K562 (cell line): Measurements from ENCODE around the gene SUPT3H. TPM values are rescaled to one million over a fixed set of nuclear protein-coding genes. Genes with fewer than 3 reads are reported as not detected.

Source experiments
- ATAC-seq: fragments of 200-7000 bp; cut with Tn5 transposase; 3 replicates; pipeline ENCODE4 v1.9.1; 2020; ENCODE audit warnings: moderate library complexity
- BruUV-seq: library from RNA; stranded (reverse); fragments of 400-500 nt; replicated peaks from 2 replicates; lab custom pipeline; 2021; lab: Mats Ljungman, UMichigan
- CTCF ChIA-PET: fragments of 300-600 bp; formaldehyde crosslinking; extraction: SDS; loops from one replicate; lab custom pipeline; 2021; ENCODE audit warnings: low intra/inter-chr PET ratio; lab: Yijun Ruan, JAX
- POLR2A ChIA-PET: fragments of 300-600, 350-650 bp; sonication (Branson Sonifier 250); formaldehyde crosslinking; extraction: SDS; loops from one replicate; lab custom pipeline; 2021; ENCODE audit warnings: antibody characterized with exemption, inconsistent platforms; lab: Yijun Ruan, JAX
- DNase-seq, 4 experiments: peaks; one replicate each; pipeline versions ENCODE4 v3.0.0 to v3.0.0-alpha.2; 2011 to 2018; ENCODE audit warnings: low spot score in 3 of 4, mixed read lengths in 3 of 4; ENCODE audit errors: extremely low read depth in 1 of 4
- FAIRE-seq: peaks from 2 replicates; lab custom pipeline; 2011; peaks lifted over from hg19 to GRCh38; lab: Jason Lieb, UNC
- H2AFZ ChIP-seq: 2 replicates; pipeline ENCODE4 v1.6.0; 2011; ENCODE audit warnings: low read depth, low read length, control low read depth, inconsistent platforms
- H3K27ac ChIP-seq: fragments of 200-600 bp; 3 replicates; pipeline ENCODE4 v1.8.0; 2011; ENCODE audit warnings: low read depth, mild to moderate bottlenecking, control low read depth, inconsistent platforms, low read length, moderate library complexity, mixed read lengths; ENCODE audit errors: extremely low read depth
- H3K27me3 ChIP-seq, 2 experiments: fragments of 300-600 bp in 1 of 2; 2 replicates in 1 of 2; 3 replicates in 1 of 2; pipeline versions ENCODE4 v1.6.0 to v1.8.0; 2011; ENCODE audit warnings: inconsistent platforms in 2 of 2, low read length in 2 of 2, mild to moderate bottlenecking in 1 of 2, mixed read lengths in 1 of 2, moderate library complexity in 1 of 2; ENCODE audit not compliant: control insufficient read depth in 2 of 2, insufficient read depth in 2 of 2
- H3K36me3 ChIP-seq: fragments of 300-600 bp; 3 replicates; pipeline ENCODE4 v1.8.0; 2011; ENCODE audit warnings: mild to moderate bottlenecking, low read length, inconsistent platforms; ENCODE audit not compliant: control insufficient read depth, insufficient read depth
- H3K4me1 ChIP-seq, 2 experiments: fragments of 200-600 bp in 1 of 2; replicated peaks in 1 of 2; 2 replicates in 1 of 2; 3 replicates in 1 of 2; pipeline versions ENCODE4 v1.5.1 to v1.8.0; 2011; ENCODE audit warnings: inconsistent platforms in 2 of 2, low read length in 2 of 2, mild to moderate bottlenecking in 1 of 2, mixed read lengths in 1 of 2, moderate library complexity in 1 of 2; ENCODE audit not compliant: control insufficient read depth in 2 of 2, insufficient read depth in 2 of 2
- H3K4me2 ChIP-seq: 2 replicates; pipeline ENCODE4 v1.6.1; 2011; ENCODE audit warnings: low read length, control low read depth, inconsistent platforms, mixed read lengths; ENCODE audit not compliant: insufficient read depth
- H3K4me3 ChIP-seq: fragments of 200-600 bp; sonication (generic), shearing (Covaris generic); 2 replicates; pipeline ENCODE4 v1.5.1; 2016; ENCODE audit warnings: control low read depth, inconsistent platforms
- H3K79me2 ChIP-seq: fragments of 200-600 bp; 3 replicates; pipeline ENCODE4 v1.8.0; 2011; ENCODE audit warnings: low read length, inconsistent platforms; ENCODE audit not compliant: control insufficient read depth, insufficient read depth
- H3K9ac ChIP-seq, 2 experiments: 2 replicates each; pipeline versions ENCODE4 v1.6.0 to v1.6.1; 2011; ENCODE audit warnings: low read depth in 2 of 2, low read length in 2 of 2, control low read depth in 1 of 2, inconsistent platforms in 1 of 2, mild to moderate bottlenecking in 1 of 2, mixed read lengths in 1 of 2; ENCODE audit not compliant: insufficient read depth in 1 of 2
- H3K9me1 ChIP-seq: one replicate; pipeline ENCODE4 v1.6.0; 2011; ENCODE audit warnings: inconsistent platforms, mild to moderate bottlenecking, low read length, moderate library complexity; ENCODE audit not compliant: control insufficient read depth, insufficient read depth
- H3K9me3 ChIP-seq: replicated peaks from 2 replicates; pipeline ENCODE4 v1.5.1; 2011; ENCODE audit warnings: low read depth, low read length, inconsistent platforms; ENCODE audit not compliant: control insufficient read depth, insufficient read depth
- H4K20me1 ChIP-seq: replicated peaks from 2 replicates; pipeline ENCODE4 v1.6.1; 2011; ENCODE audit warnings: low read length, inconsistent platforms, mixed read lengths; ENCODE audit not compliant: control insufficient read depth, insufficient read depth
- CBX3 ChIP-seq, 2 experiments: IDR thresholded peaks; 1 replicate in 1 of 2; 2 replicates in 1 of 2; pipeline ENCODE4 v1.6.1; 2012; ENCODE audit warnings: inconsistent platforms in 2 of 2, low read length in 2 of 2, borderline replicate concordance in 1 of 2, control low read depth in 1 of 2
- CEBPZ ChIP-seq: fragments of 150-350 bp; IDR thresholded peaks from 2 replicates; pipeline ENCODE4 v1.6.1; 2014; ENCODE audit warnings: low read depth, mild to moderate bottlenecking, low read length, borderline replicate concordance
- CSDE1 ChIP-seq, 2 experiments: fragments of 450-650 bp; IDR thresholded peaks; 2 replicates each; pipeline ENCODE4 v1.6.1; 2016; ENCODE audit warnings: mild to moderate bottlenecking in 1 of 2
- ILK ChIP-seq: fragments of 450-650 bp; IDR thresholded peaks from 2 replicates; pipeline ENCODE4 v1.6.1; 2016; ENCODE audit warnings: missing genetic modification characterization, low read depth, mild to moderate bottlenecking, missing compliant biosample characterization, moderate library complexity, borderline replicate concordance
- MAFG ChIP-seq: fragments of 450-650 bp; conservative IDR thresholded peaks from 2 replicates; pipeline ENCODE4 v1.6.1; 2016; ENCODE audit warnings: missing genetic modification characterization, missing compliant biosample characterization
- SRSF9 ChIP-seq: fragments of 200-400 bp; formaldehyde crosslinking; IDR thresholded peaks from 2 replicates; pipeline ENCODE4 v1.6.1; 2017; ENCODE audit warnings: low read depth, low read length, borderline replicate concordance
- TFAP4 ChIP-seq: sonication (generic); formaldehyde crosslinking; IDR thresholded peaks from 2 replicates; pipeline ENCODE4 v1.8.0; 2022; ENCODE audit warnings: missing genetic modification reagents, mild to moderate bottlenecking, moderate library complexity, borderline replicate concordance
- TRIM24 ChIP-seq, 2 experiments: fragments of 450-650 bp; IDR thresholded peaks; 2 replicates each; pipeline ENCODE4 v1.6.1; 2016
- ZBTB8A ChIP-seq: fragments of 450-650 bp; IDR thresholded peaks from 2 replicates; pipeline ENCODE4 v1.6.1; 2018; ENCODE audit warnings: mild to moderate bottlenecking, moderate library complexity; ENCODE audit not compliant: partially characterized antibody
- ZFP36 ChIP-seq: fragments of 150-350 bp; IDR thresholded peaks from 2 replicates; pipeline ENCODE4 v1.6.1; 2018; ENCODE audit warnings: low read length, low read depth; ENCODE audit not compliant: partially characterized antibody
- ZNF212 ChIP-seq: fragments of 450-650 bp; formaldehyde crosslinking; IDR thresholded peaks from 2 replicates; pipeline ENCODE4 v1.4.0; 2020; ENCODE audit warnings: mild to moderate bottlenecking
- ZNF282 ChIP-seq: sonication (generic); formaldehyde crosslinking; IDR thresholded peaks from 2 replicates; pipeline ENCODE4 v1.8.1; 2023; ENCODE audit warnings: missing genetic modification reagents
- ZNF740 ChIP-seq, 3 experiments: fragments of 200-800 bp in 1 of 3; sonication (Bioruptor generic) in 1 of 3; sonication (generic) in 1 of 3; formaldehyde crosslinking in 1 of 3; IDR thresholded peaks; 2 replicates each; pipeline versions ENCODE4 v1.6.1 to v1.8.0; 2016 to 2022; ENCODE audit warnings: mild to moderate bottlenecking in 2 of 3, missing compliant biosample characterization in 2 of 3, missing genetic modification characterization in 2 of 3, missing genetic modification reagents in 1 of 3
- WGBS: fragments of 100-300 bp; shearing (Covaris generic); methylation state at CpG from one replicate; pipeline ENCODE4 v1.1.6; 2016; ENCODE audit warnings: low coverage, mixed read lengths; ENCODE audit not compliant: insufficient coverage; ENCODE audit errors: missing lambda C conversion rate; 5-methylcytosine and 5-hydroxymethylcytosine counted together
- in situ Hi-C: fragments of 300-500 bp; cut with MboI; formaldehyde crosslinking; loops from 4 replicates; pipeline ENCODE4 v1.15.0; 2018; ENCODE audit warnings: inconsistent platforms, mixed read lengths
- intact Hi-C: fragments of 100-400 bp; cut with micrococcal nuclease; formaldehyde crosslinking; loops from 2 replicates; pipeline ENCODE4 v1.14.2; 2022
- polyA plus RNA-seq, 8 experiments: library from polyadenylated mRNA; depleted of rRNA in 4 of 8; stranded (reverse) in 5 of 8; unstranded in 3 of 8; fragments of >200 nt; fragmentation: Nextera tagmentation in 2 of 8; fragmentation: Illumina TruSeq in 1 of 8; extraction: Ambion mirVana in 2 of 8; extraction: Trizol in 1 of 8; gene quantifications; 2 replicates each; pipeline versions ENCODE4 v1.2.1 to v1.2.3, GENCODE V29; 2011 to 2014; ENCODE audit warnings: inconsistent platforms in 1 of 8, missing spikeins in 1 of 8
- total RNA-seq, 7 experiments: library from RNA; depleted of rRNA in 6 of 7; stranded (reverse); fragments of >200 nt in 6 of 7; fragmentation: Illumina TruSeq in 2 of 7; extraction: Trizol in 2 of 7; gene quantifications; 2 replicates each; pipeline versions ENCODE4 v1.2.1 to v1.2.3, GENCODE V29; 2011 to 2021; ENCODE audit warnings: low replicate concordance in 1 of 7
- TF ChIP-seq, protein P1 (sequence below): fragments of 450-650 bp; IDR thresholded peaks from 2 replicates; pipeline ENCODE4 v1.6.1; 2018; ENCODE audit warnings: mild to moderate bottlenecking, low read depth; ENCODE audit not compliant: partially characterized antibody

Gene SUPT3H
- total and polyA plus RNA-seq, 9 of the 15 experiments (the other 6 are each of a cell fraction or from before 2014, with no cell fraction given), result 7.2 to 16.3 (median 11.9) TPM

DNA sequence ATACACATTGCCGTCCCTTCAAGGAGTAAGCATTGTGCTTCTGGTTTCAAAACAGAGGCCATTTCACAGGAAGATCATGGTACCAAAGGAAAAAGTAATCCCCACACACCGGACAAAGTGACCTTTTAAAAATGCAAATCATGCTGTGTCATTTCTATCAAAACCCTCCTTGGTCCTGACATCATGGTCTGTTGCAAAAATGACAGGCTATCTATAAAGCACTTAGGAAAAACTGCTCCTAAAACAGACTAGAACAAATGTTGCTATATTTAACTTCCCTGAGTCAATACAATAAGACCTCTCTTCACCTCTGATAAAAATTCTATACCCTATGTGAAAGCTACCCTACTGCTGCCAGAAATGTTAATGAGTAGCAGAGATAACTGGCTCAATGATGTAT is 403.2 kb downstream of the SUPT3H start (continued):
- no peak for TF ChIP-seq ZBTB8A
- no peak for TF ChIP-seq ZNF282 (CRISPR knock-in tag)
- TF ChIP-seq TFAP4, result no peak
- TF ChIP-seq ZNF212 (CRISPR knock-in tag), result no peak
- peak; percentile 79 for TF ChIP-seq MAFG (tag)
- TF ChIP-seq ZNF740 (CRISPR knock-in tag; IDR thresholded peaks at IDR 0.05), result no peak
- TF ChIP-seq ZNF740 (tag; IDR thresholded peaks at IDR 0.05), result no peak
- no peak for TF ChIP-seq ILK (tag)

GRCh38 chr6:44972709-44973108 is 405.0 kb downstream of the SUPT3H start:
- no peaks in the 10 kb centered on the region for H3K36me3 ChIP-seq
- H2AFZ ChIP-seq, result no peak overlapping the region
- DNase-seq (no peak), ATAC-seq (no peak), FAIRE-seq (no peak)
- CTCF ChIA-PET, result no interaction called here
- H3K4me2 ChIP-seq, result no peak overlapping the region
- no peak overlapping the region for H3K27ac ChIP-seq
- POLR2A ChIA-PET, result interaction anchor here (0.7 kb wide), 1 partner anchor 670 kb away, joined by 4 read pairs; no protein-coding TSS in a partner anchor
- no peaks in the 10 kb centered on the region for H3K9me1 ChIP-seq
- H4K20me1 ChIP-seq, result no peaks in the 10 kb centered on the region
- H3K4me1 ChIP-seq, result 0 out of 5 replicates have a peak, but pooled peaks cover 0 to 2% of the 10 kb centered on the region in 2 experiments
- H3K4me3 ChIP-seq, result no peak overlapping the region
- no peaks in the 10 kb centered on the region for H3K27me3 ChIP-seq
- no peaks in the 10 kb centered on the region for H3K79me2 ChIP-seq
- peaks cover 6% of the 10 kb centered on the region for H3K9me3 ChIP-seq
- no peak overlapping the region for H3K9ac ChIP-seq
- in situ Hi-C loops (no loop called here), intact Hi-C loops (no loop called here)
- BruUV-seq, result no TSS peak
- 88% methylated on average over 3 of the region's 3 CpGs for WGBS
- peak; percentile 95 for TF ChIP-seq ZFP36
- TF ChIP-seq TRIM24 (IDR thresholded peaks at IDR 0.05), result peak; percentile 15 to 61; a peak in 2 of 4 replicates
- TF ChIP-seq CBX3 (IDR thresholded peaks at IDR 0.05; ENCODE audit: borderline replicate concordance in 1 of 2, low read length in 2 of 2), result peak in 1 of 2 experiments; percentile 94; a peak in 2 of 3 replicates
- no peak for TF ChIP-seq CSDE1 (IDR thresholded peaks at IDR 0.05)
- TF ChIP-seq, protein P1, sequence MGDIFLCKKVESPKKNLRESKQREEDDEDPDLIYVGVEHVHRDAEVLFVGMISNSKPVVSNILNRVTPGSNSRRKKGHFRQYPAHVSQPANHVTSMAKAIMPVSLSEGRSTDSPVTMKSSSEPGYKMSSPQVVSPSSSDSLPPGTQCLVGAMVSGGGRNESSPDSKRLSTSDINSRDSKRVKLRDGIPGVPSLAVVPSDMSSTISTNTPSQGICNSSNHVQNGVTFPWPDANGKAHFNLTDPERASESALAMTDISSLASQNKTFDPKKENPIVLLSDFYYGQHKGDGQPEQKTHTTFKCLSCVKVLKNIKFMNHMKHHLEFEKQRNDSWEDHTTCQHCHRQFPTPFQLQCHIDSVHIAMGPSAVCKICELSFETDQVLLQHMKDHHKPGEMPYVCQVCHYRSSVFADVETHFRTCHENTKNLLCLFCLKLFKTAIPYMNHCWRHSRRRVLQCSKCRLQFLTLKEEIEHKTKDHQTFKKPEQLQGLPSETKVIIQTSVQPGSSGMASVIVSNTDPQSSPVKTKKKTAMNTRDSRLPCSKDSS, result peak; percentile 40
- TF ChIP-seq SRSF9, result no peak
- TF ChIP-seq CEBPZ, result peak; percentile 78
